ENCODE measurements around the gene ZNF598. TPM values are rescaled to one million over a fixed set of nuclear protein-coding genes. Genes with fewer than 3 reads are reported as not detected.
A peak's percentile ranks its signal among the peaks of the same experiment; 100 is the strongest.

Gene ZNF598
- total RNA-seq, 1 donor from 2014 or later: 105 TPM

DNA sequence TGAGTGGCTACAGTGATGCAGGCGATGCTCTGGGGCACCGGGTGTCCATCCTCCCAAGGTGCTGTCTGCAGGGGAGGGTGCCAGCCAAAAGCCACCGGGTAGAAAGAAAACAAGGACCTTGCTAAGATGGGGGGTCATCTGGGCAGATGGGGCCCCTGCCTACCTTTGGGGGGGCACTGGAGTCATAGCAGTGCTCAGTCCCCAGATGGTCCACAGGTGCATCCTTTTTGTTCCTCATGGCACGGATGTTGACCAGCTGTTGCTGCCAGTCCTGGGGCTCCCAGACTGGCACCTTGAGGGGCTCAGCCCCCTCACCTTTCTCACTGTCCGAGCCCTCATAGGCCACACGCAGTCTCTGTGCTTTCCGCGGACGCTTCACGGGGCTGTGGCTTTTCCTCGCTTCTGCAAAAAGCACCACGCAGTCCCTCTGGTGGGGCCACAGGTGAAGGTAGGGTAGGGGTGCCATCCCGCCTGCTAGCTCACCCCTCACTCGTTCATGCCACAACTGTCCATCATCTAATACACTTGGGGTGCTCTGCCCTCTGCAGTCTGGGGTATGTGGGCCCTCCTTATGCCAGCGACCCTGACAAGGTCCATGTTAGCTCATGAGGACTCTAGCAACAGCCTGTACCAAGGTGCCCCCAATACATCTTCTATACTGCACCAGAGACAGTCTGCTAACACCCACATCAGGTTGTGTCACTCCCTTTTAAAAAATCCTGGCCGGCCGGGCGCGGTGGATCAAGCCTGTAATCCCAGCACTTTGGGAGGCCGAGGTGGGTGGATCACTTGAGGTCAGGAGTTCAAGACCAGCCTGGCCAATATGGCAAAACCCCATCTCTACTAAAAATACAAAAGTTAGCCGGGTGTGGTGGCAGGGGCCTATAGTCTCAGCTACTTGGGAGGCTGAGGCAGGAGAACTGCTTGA lies 36.6 kb upstream of the ZNF598 start:
- H3K4me3 Mint-ChIP-seq: peak overlapping the region; percentile 93
- no peak for DNase-seq (ENCODE audit: low spot score)
- peaks cover 21% of the 10 kb centered on the region for H3K4me1 Mint-ChIP-seq (ENCODE audit: low read depth)
- intact Hi-C loops (cut with micrococcal nuclease): loop anchor here (10.0 kb wide), 1 partner anchor 621 kb away; the partner anchor contains the start of gene UQCC4
- H3K36me3 Mint-ChIP-seq (ENCODE audit: low read depth): peaks cover 10% of the 10 kb centered on the region
- no peaks in the 10 kb centered on the region for H3K9me3 Mint-ChIP-seq
- no peak overlapping the region for H3K27ac Mint-ChIP-seq
- H3K27me3 Mint-ChIP-seq (ENCODE audit: insufficient read depth): no peaks in the 10 kb centered on the region

GRCh38 chr16:2044541-2044940 lies 34.9 kb upstream of the ZNF598 start:
- no peak for DNase-seq (ENCODE audit: low spot score)
- Mint-ChIP-seq H3K4me3 (no peak overlapping the region), H3K27me3 (ENCODE audit: insufficient read depth) (no peaks in the 10 kb centered on the region), H3K36me3 (ENCODE audit: low read depth) (peaks cover 8% of the 10 kb centered on the region), H3K27ac (no peak overlapping the region), H3K9me3 (no peaks in the 10 kb centered on the region), H3K4me1 (ENCODE audit: low read depth) (peaks cover 21% of the 10 kb centered on the region)
- intact Hi-C loops (cut with micrococcal nuclease): loop anchor here (10.0 kb wide), 1 partner anchor 620 kb away; the partner anchor contains the start of gene UQCC4

DNA sequence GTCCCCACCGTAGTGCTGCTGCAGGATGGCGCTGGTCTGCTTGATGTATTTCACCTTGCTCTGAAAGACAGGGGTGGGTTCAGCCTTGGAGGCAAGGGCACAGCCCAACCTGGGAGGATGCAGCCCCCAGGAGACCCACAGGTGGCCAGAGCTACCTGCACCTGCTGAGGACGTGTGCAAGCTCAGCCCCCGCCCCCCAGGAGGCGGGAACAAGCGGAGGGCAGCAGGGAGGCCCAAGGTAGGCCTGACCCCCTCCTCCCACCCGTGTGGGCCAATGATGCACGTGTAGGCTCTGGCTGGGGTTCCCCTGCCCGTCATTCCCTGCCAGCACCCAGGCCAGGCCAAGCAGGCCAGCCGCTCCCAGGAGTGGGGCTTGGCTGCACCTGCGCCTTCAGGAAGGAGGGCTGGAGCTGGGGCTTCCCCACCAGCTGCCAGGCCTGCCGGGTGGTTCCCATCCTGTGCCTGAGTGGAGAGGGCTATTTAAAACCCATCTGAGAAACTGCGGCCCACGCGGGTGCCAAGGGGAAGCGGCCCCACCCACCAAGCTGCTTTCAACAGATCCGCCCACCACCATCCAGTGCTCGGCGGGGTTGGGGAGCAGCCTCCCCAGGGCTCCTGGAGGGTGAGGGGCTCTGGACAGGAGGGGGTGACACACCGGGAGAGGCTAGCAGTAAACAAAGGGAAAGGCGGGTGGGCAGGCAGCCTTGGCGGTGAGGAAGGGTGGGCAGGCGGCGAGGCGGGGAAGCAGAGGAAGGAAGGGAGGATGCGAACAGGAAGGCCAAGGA lies 34.2 kb upstream of the ZNF598 start:
- H3K36me3 Mint-ChIP-seq (ENCODE audit: low read depth): peaks cover 8% of the 10 kb centered on the region
- H3K27ac Mint-ChIP-seq: no peak overlapping the region
- no peak overlapping the region for H3K4me3 Mint-ChIP-seq
- no peak for DNase-seq (ENCODE audit: low spot score)
- intact Hi-C loops (cut with micrococcal nuclease): loop anchor here (10.0 kb wide), 1 partner anchor 619 kb away; the partner anchor contains the start of gene UQCC4
- peaks cover 18% of the 10 kb centered on the region for H3K4me1 Mint-ChIP-seq (ENCODE audit: low read depth)
- H3K9me3 Mint-ChIP-seq: no peaks in the 10 kb centered on the region
- H3K27me3 Mint-ChIP-seq (ENCODE audit: insufficient read depth): no peaks in the 10 kb centered on the region

- peaks cover 12% of the 10 kb centered on the region for H3K4me1 Mint-ChIP-seq (ENCODE audit: low read depth)
- no peaks in the 10 kb centered on the region for H3K9me3 Mint-ChIP-seq
- peaks cover 3% of the 10 kb centered on the region for H3K36me3 Mint-ChIP-seq (ENCODE audit: low read depth)
- no peak overlapping the region for H3K4me3 Mint-ChIP-seq
- no peaks in the 10 kb centered on the region for H3K27me3 Mint-ChIP-seq (ENCODE audit: insufficient read depth)
- DNase-seq (ENCODE audit: low spot score): no peak
- no peak overlapping the region for H3K27ac Mint-ChIP-seq
- intact Hi-C loops (cut with micrococcal nuclease): loop anchor here (10.0 kb wide), 1 partner anchor 618 kb away; the partner anchor contains the start of gene UQCC4
Measured at GRCh38 chr16:2042986-2043666, 33.5 kb upstream of the ZNF598 start.

GRCh38 chr16:2042171-2042985 lies 32.8 kb upstream of the ZNF598 start:
- no peak overlapping the region for H3K4me3 Mint-ChIP-seq
- intact Hi-C loops (cut with micrococcal nuclease): loop anchor here (10.0 kb wide), 1 partner anchor 618 kb away; the partner anchor contains the start of gene UQCC4

DNA sequence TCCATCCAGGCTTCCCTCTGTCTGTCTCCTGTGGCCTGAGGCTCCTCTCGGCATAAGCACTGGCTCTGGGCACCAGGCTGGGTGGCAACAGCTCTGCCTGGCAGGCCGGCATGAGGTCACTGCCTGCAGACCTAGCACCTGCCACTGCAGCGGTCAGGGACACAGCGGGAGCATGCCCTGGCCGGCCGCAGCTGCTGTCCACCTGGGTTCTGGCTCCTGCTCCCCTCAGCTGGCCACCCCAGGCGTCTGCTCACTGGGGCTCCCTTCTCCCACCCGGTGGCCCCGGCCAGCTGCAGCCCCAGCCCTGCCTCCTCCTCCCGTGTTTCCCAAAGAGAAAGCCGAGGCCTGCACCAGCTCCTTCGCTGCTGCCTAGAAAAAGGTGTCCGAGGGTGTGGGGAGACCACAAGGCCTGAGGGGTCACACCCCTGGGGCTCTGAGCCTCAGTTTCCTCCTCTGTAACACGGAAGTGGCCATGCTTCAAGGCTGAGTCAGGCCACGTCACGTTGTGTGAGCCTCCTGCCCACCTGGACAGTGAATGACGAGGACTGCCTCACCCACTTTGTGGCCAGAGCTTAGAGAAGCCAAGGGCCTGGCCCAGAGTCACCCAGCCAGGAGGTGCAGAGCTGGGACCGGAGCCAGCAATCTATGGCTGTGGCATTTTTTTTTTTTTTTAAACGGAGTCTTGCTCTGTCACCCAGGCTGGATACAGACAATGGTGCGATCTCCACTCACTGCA lies 31.3 kb upstream of the ZNF598 start:
- no peaks in the 10 kb centered on the region for H3K4me1 Mint-ChIP-seq (ENCODE audit: low read depth)
- no peaks in the 10 kb centered on the region for H3K9me3 Mint-ChIP-seq
- H3K27me3 Mint-ChIP-seq (ENCODE audit: insufficient read depth): no peaks in the 10 kb centered on the region
- no peaks in the 10 kb centered on the region for H3K36me3 Mint-ChIP-seq (ENCODE audit: low read depth)
- intact Hi-C loops (cut with micrococcal nuclease): loop anchor here (10.0 kb wide), 1 partner anchor 616 kb away; the partner anchor contains the start of gene UQCC4
- no peak for DNase-seq (ENCODE audit: low spot score)
- no peak overlapping the region for H3K4me3 Mint-ChIP-seq
- H3K27ac Mint-ChIP-seq: no peak overlapping the region

More at GRCh38 chr16:2042171-2042985, 32.8 kb upstream of the ZNF598 start:
- H3K36me3 Mint-ChIP-seq (ENCODE audit: low read depth): peaks cover 2% of the 10 kb centered on the region
- no peak for DNase-seq (ENCODE audit: low spot score)
- H3K4me1 Mint-ChIP-seq (ENCODE audit: low read depth): peaks cover 12% of the 10 kb centered on the region
- no peaks in the 10 kb centered on the region for H3K27me3 Mint-ChIP-seq (ENCODE audit: insufficient read depth)
- H3K27ac Mint-ChIP-seq: no peak overlapping the region
- no peaks in the 10 kb centered on the region for H3K9me3 Mint-ChIP-seq

DNA sequence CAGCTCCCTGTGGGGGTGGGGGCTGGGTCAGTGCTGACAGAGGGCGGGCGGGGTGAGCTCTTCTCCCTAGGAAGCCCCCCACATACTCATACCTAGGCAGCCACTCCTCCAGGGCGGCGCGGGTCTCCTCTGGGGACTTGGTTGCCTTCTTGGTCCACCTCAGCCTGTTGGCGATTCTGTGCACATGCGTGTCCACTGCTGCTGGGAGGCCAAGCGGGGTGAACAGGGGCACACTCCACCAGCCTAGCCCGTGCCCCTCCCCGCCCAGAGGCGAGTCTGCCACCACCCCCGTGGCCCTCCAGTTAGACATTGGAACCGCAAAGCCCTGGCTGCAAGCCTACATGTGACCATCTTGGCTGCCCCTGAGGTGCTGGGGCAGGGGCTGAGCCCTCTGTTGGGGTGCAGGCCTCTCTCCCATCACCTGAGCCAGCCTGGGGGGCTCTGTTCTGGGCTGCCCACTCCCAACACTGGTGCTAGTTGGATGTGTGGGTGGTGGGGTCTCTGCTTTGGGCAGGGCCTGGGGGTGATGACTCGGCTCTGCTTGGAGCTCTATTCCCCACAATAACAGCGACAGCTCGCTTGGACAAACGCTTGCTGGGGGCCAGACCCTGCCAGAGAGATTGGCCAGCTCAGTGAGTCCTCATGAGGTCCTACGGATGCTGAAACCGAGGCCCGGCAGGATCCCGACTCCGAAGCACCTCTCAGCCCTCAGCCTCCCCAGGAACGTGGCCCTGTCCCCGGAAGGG lies 30.6 kb upstream of the ZNF598 start:
- DNase-seq (ENCODE audit: low spot score): no peak
- intact Hi-C loops (cut with micrococcal nuclease): loop anchor here (10.0 kb wide), 1 partner anchor 615 kb away; the partner anchor contains the start of gene UQCC4
- Mint-ChIP-seq H3K27me3 (ENCODE audit: insufficient read depth) (no peaks in the 10 kb centered on the region), H3K4me1 (ENCODE audit: low read depth) (no peaks in the 10 kb centered on the region), H3K4me3 (no peak overlapping the region), H3K36me3 (ENCODE audit: low read depth) (no peaks in the 10 kb centered on the region), H3K27ac (no peak overlapping the region), H3K9me3 (no peaks in the 10 kb centered on the region)

DNA sequence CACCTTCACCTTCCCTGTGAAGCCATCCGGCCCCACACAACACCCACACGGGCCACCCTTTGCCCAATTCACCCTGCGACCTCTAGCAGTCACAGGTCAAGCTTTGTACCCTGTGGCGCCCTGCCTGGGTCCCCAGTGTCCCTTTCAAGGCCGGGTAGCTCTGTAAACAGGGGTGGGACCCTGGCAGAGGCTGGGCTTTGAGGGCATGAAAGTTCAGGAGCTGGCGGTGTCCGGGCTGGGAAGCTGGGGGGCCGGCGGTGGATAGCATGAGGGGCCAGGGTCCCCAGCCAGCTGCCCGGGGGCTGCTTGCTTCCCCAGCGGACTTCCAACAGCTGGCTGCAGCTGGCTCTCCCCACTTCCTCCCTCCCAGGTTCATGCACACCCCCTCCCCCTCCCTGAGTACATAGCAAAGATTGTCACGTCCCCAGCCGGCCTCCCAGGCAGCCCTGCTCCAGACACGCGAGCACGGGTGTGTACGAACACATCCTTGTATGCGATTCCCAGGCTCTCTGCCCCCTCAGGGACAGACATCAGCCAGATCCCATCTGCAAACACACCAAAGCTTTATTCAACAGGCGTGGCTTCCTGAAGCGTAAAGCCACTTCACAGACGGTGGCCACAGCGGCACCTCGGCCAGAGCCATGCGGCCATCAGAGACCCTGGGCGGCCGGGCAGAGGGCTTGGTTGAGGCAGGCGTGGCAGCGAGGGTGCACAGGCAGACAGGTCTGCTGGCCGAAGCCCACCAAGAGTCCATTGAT lies 29.8 kb upstream of the ZNF598 start:
- Mint-ChIP-seq H3K4me1 (ENCODE audit: low read depth) (no peaks in the 10 kb centered on the region), H3K27me3 (ENCODE audit: insufficient read depth) (no peaks in the 10 kb centered on the region), H3K27ac (no peak overlapping the region), H3K4me3 (no peak overlapping the region), H3K36me3 (ENCODE audit: low read depth) (no peaks in the 10 kb centered on the region), H3K9me3 (no peaks in the 10 kb centered on the region)
- intact Hi-C loops (cut with micrococcal nuclease): loop anchor here (10.0 kb wide), 1 partner anchor 615 kb away; the partner anchor contains the start of gene UQCC4
- DNase-seq (ENCODE audit: low spot score): no peak

- H3K27me3 Mint-ChIP-seq (ENCODE audit: insufficient read depth): no peaks in the 10 kb centered on the region
- H3K27ac Mint-ChIP-seq: no peak overlapping the region
- no peaks in the 10 kb centered on the region for H3K9me3 Mint-ChIP-seq
- no peak overlapping the region for H3K4me3 Mint-ChIP-seq
- no peaks in the 10 kb centered on the region for H3K4me1 Mint-ChIP-seq (ENCODE audit: low read depth)
- H3K36me3 Mint-ChIP-seq (ENCODE audit: low read depth): no peaks in the 10 kb centered on the region
- intact Hi-C loops (cut with micrococcal nuclease): no loop called here
- no peak for DNase-seq (ENCODE audit: low spot score)
Measured at GRCh38 chr16:2038382-2039231, 29.0 kb upstream of the ZNF598 start.

Data from activated T-helper 1 cell treated with anti-CD3 and anti-CD28 coated beads, Interleukin-12 subunit alpha, Interleukin-12 subunit beta, Interleukin-2, Interleukin-4 antibody, amounts not matched to agents 30 ng/mL and 10 ng/mL and 1 ng/mL, durations not matched to agents 14 hours and 24 hours and 36 hours (primary cell).